Panc1 (cell line): ENCODE measurements around the gene HCK. TPM values are rescaled to one million over a fixed set of nuclear protein-coding genes. Genes with fewer than 3 reads are reported as not detected.

Experiments
- ATAC-seq: fragments of 200-7000 bp; cut with Tn5 transposase; 2 replicates; pipeline ENCODE4 v1.9.1; 2020; ENCODE audit warnings: mild to moderate bottlenecking, moderate library complexity
- BruUV-seq: library from RNA; stranded (reverse); fragments of 400-500 nt; replicated peaks from 2 replicates; lab custom pipeline; 2021; lab: Mats Ljungman, UMichigan
- CTCF ChIA-PET: fragments of 300-600 bp; sonication (Branson Sonifier 250); formaldehyde crosslinking; loops from one replicate; lab custom pipeline; 2022; ENCODE audit warnings: antibody characterized with exemption; lab: Charles Lee
- POLR2A ChIA-PET: fragments of 300-600 bp; sonication (Branson Sonifier 250); formaldehyde crosslinking; loops from one replicate; lab custom pipeline; 2022; ENCODE audit warnings: antibody characterized with exemption; lab: Charles Lee
- DNase-seq: peaks from one replicate; pipeline ENCODE4 v3.0.0-alpha.2; 2010; ENCODE audit warnings: low read depth, low spot score
- H3K27ac ChIP-seq: 2 replicates; pipeline ENCODE4 v1.5.1; 2011; ENCODE audit warnings: mild to moderate bottlenecking, low read length, inconsistent platforms
- H3K27me3 ChIP-seq: fragments of 200-500 bp; sonication (Bioruptor generic); 2 replicates; pipeline ENCODE4 v1.6.0; 2014; ENCODE audit warnings: low read length, inconsistent platforms; ENCODE audit not compliant: control insufficient read depth, insufficient read depth
- H3K36me3 ChIP-seq: fragments of 200-500 bp; sonication (Bioruptor generic); 2 replicates; pipeline ENCODE4 v1.5.1; 2014; ENCODE audit warnings: inconsistent platforms, mild to moderate bottlenecking, low read length, moderate library complexity; ENCODE audit not compliant: control insufficient read depth, insufficient read depth
- H3K4me1 ChIP-seq: 2 replicates; pipeline ENCODE4 v1.5.1; 2011; ENCODE audit warnings: inconsistent platforms, mild to moderate bottlenecking, low read length, moderate library complexity; ENCODE audit not compliant: control insufficient read depth, insufficient read depth
- H3K4me3 ChIP-seq, 2 experiments: 2 replicates each; pipeline ENCODE4 v1.5.1; 2011 to 2012; ENCODE audit warnings: low read depth in 2 of 2, low read length in 2 of 2, mild to moderate bottlenecking in 2 of 2, inconsistent platforms in 1 of 2, moderate library complexity in 1 of 2
- H3K9me3 ChIP-seq: fragments of 200-500 bp; sonication (Bioruptor generic); 2 replicates; pipeline ENCODE4 v1.5.1; 2014; ENCODE audit warnings: low read depth, mild to moderate bottlenecking, inconsistent platforms, low read length, moderate library complexity; ENCODE audit not compliant: control insufficient read depth, insufficient read depth
- CTCF ChIP-seq: fragments of 450-650 bp; IDR thresholded peaks from 2 replicates; pipeline ENCODE4 v1.5.1; 2017; ENCODE audit warnings: mild to moderate bottlenecking
- POLR2AphosphoS5 ChIP-seq: IDR thresholded peaks from 2 replicates; pipeline ENCODE4 v1.6.1; 2012; ENCODE audit warnings: mild to moderate bottlenecking, low read depth, low read length, moderate library complexity
- SIN3A ChIP-seq: IDR thresholded peaks from 2 replicates; pipeline ENCODE4 v1.6.1; 2012; ENCODE audit warnings: low read depth, mild to moderate bottlenecking, low read length, moderate library complexity, borderline replicate concordance; ENCODE audit not compliant: insufficient read depth
- TCF7L2 ChIP-seq: IDR thresholded peaks from 2 replicates; pipeline ENCODE4 v1.6.1; 2011; ENCODE audit warnings: mild to moderate bottlenecking, low read depth, low read length, inconsistent platforms
- in situ Hi-C: cut with HindIII; loops from 2 replicates; pipeline ENCODE4 v1.10.0; 2016; ENCODE audit warnings: low sequenced_read_pairs, low pct_unique_long_range_greater_than_20kb
- intact Hi-C: fragments of 100-400 bp; cut with micrococcal nuclease; formaldehyde crosslinking; loops from one replicate; pipeline ENCODE4 v1.10.0; 2022; ENCODE audit not compliant: unreplicated experiment
- total RNA-seq: library from RNA; stranded (reverse); gene quantifications from one replicate; pipeline ENCODE4 v1.2.1, GENCODE V29; 2021; ENCODE audit not compliant: unreplicated experiment
- TF ChIP-seq, protein P1 (sequence below), 2 experiments: IDR thresholded peaks; 2 replicates each; pipeline ENCODE4 v1.6.1; 2011 to 2012; ENCODE audit warnings: low read depth in 2 of 2, control low read depth in 1 of 2, low read length in 1 of 2, mild to moderate bottlenecking in 1 of 2, moderate library complexity in 1 of 2; ENCODE audit not compliant: insufficient read depth in 1 of 2

The HCK gene
- total RNA-seq, 1 experiment from 2014 or later = 0.98 TPM

DNA sequence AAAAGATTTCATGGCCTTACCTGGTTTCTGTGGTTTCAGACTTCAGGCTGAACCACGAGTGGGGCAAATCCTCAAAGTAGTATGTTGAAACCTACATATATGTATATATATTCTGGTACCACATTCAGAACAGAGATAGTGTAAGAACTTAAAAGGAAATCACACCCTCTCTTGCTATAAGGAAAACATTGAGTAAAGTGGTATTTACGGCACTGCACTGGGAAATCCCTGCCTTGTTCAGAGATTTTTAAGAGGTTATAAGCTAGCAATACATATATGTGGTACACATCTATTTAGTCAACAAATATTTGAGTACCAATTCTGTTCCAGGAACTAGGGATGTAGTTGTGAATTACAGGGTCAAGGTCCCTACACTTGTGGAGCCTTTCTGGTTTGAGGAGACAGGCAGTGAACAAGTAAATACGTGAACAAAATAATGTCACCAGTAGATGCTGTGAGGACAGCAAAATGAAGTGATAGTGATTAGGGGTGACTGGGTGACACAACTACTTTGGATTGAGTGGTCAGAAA is 59.2 kb downstream of the HCK start:
- no peak for TF ChIP-seq POLR2AphosphoS5
- no peak for TF ChIP-seq TCF7L2
- no peak for TF ChIP-seq SIN3A
- TF ChIP-seq, protein P1, sequence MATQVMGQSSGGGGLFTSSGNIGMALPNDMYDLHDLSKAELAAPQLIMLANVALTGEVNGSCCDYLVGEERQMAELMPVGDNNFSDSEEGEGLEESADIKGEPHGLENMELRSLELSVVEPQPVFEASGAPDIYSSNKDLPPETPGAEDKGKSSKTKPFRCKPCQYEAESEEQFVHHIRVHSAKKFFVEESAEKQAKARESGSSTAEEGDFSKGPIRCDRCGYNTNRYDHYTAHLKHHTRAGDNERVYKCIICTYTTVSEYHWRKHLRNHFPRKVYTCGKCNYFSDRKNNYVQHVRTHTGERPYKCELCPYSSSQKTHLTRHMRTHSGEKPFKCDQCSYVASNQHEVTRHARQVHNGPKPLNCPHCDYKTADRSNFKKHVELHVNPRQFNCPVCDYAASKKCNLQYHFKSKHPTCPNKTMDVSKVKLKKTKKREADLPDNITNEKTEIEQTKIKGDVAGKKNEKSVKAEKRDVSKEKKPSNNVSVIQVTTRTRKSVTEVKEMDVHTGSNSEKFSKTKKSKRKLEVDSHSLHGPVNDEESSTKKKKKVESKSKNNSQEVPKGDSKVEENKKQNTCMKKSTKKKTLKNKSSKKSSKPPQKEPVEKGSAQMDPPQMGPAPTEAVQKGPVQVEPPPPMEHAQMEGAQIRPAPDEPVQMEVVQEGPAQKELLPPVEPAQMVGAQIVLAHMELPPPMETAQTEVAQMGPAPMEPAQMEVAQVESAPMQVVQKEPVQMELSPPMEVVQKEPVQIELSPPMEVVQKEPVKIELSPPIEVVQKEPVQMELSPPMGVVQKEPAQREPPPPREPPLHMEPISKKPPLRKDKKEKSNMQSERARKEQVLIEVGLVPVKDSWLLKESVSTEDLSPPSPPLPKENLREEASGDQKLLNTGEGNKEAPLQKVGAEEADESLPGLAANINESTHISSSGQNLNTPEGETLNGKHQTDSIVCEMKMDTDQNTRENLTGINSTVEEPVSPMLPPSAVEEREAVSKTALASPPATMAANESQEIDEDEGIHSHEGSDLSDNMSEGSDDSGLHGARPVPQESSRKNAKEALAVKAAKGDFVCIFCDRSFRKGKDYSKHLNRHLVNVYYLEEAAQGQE (IDR thresholded peaks at IDR 0.05; ENCODE audit: insufficient read depth in 1 of 2, low read depth in 2 of 2, low read length in 1 of 2) = no peak
- TF ChIP-seq CTCF = no peak
- Histone ChIP-seq H3K27ac (peak overlapping the region; percentile 9; the same call in 1 of the 2 replicates), H3K36me3 (no peaks in the 10 kb centered on the region), H3K4me1 (peaks cover 28% of the 10 kb centered on the region), H3K4me3 (no peak overlapping the region), H3K9me3 (peaks cover 8% of the 10 kb centered on the region; the same call in 1 of the 2 replicates), H3K27me3 (no peaks in the 10 kb centered on the region)
- in situ Hi-C loops (no loop called here), intact Hi-C loops (no loop called here)
- CTCF ChIA-PET = no interaction called here
- ATAC-seq (no peak), DNase-seq (no peak)
- TSS peak; percentile 73 for BruUV-seq
- POLR2A ChIA-PET = interaction anchor here (1.0 kb wide), 1 partner anchor 90 kb away, joined by 3 read pairs; no protein-coding TSS in a partner anchor

DNA sequence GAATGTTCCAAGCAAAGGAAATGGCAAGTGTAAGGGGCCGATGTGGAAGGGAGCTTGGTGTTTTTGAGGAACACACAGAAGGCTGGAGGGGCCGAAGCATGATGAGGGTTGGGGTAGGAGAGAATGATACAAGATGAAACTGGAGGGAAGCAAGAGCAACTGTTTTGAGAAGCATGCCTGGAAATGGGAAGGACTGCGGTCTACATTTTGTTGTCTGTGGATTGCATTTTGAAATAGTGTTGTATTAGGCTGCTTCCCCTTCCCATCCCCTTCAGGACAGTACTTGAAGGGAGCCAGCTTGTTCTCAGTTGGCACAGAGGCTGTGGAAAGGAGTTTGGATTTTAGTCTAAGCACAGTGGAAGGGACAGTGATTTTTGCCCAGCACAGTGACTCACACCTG is 59.7 kb downstream of the HCK start:
- ATAC-seq = no peak
- Histone ChIP-seq H3K27me3 (no peaks in the 10 kb centered on the region), H3K4me1 (peaks cover 33% of the 10 kb centered on the region), H3K4me3 (no peak overlapping the region), H3K27ac (no peak overlapping the region), H3K36me3 (no peaks in the 10 kb centered on the region), H3K9me3 (peaks cover 8% of the 10 kb centered on the region; the same call in 1 of the 2 replicates)
- POLR2A ChIA-PET = interaction anchor here (0.7 kb wide), 1 partner anchor 12 kb away, joined by 13 read pairs; no protein-coding TSS in a partner anchor
- in situ Hi-C loops (no loop called here), intact Hi-C loops (no loop called here)
- CTCF ChIA-PET = interaction anchor here (0.7 kb wide), 1 partner anchor 17 kb away, joined by 3 read pairs; no protein-coding TSS in a partner anchor
- no TSS peak for BruUV-seq
- no peak for TF ChIP-seq CTCF
- no peak for TF ChIP-seq SIN3A
- no peak for TF ChIP-seq TCF7L2
- no peak for TF ChIP-seq POLR2AphosphoS5
- TF ChIP-seq, protein P1 (IDR thresholded peaks at IDR 0.05; ENCODE audit: insufficient read depth in 1 of 2, low read depth in 2 of 2, low read length in 1 of 2) = no peak
- DNase-seq = no peak
